ENCODE results near the gene GPC4. TPM values are rescaled to one million over a fixed set of nuclear protein-coding genes. Genes with fewer than 3 reads are reported as not detected.

The GPC4 gene
- total and polyA plus RNA-seq, 11 donors: 1.6 to 9.0 (median 5.7) TPM

- ATAC-seq: no peak
- Histone ChIP-seq H3K9me3 (no peaks in the 10 kb centered on the region), H3K27ac (no peak overlapping the region), H3K4me3 (no peak overlapping the region), H3K36me3 (no peaks in the 10 kb centered on the region), H3K4me1 (no peaks in the 10 kb centered on the region), H3K27me3 (peaks cover 0 to 17% (median 0%) of the 10 kb centered on the region in 9 donors)
- DNase-seq: no peak
- intact Hi-C loops (cut with DNase I): no loop called here
- 60 to 71% (median 62%) methylated on average over 4 of the region's 4 CpGs for WGBS, 4 donors
- no peak for TF ChIP-seq CTCF (IDR thresholded peaks at IDR 0.05)
- TF ChIP-seq POLR2A (IDR thresholded peaks at IDR 0.05): no peak
These were observed 33.3 kb upstream of the GPC4 start for GRCh38 chrX:133448512-133449076.

- H3K9me3 ChIP-seq: no peaks in the 10 kb centered on the region
- 9 to 29% (median 18%) methylated on average over 16 of the region's 16 CpGs for WGBS, 4 donors
- DNase-seq: no peak
- H3K36me3 ChIP-seq: no peaks in the 10 kb centered on the region
- ATAC-seq: peak in 1 of 4 donors; percentile 43
- H3K4me1 ChIP-seq: no peaks in the 10 kb centered on the region
- no peak overlapping the region for H3K27ac ChIP-seq
- peak overlapping the region in 10 of 12 donors; percentile 9 to 51 (median 35) for H3K4me3 ChIP-seq
- intact Hi-C loops (cut with DNase I): no loop called here
- peaks cover 0 to 26% (median 0%) of the 10 kb centered on the region in 9 donors for H3K27me3 ChIP-seq
- TF ChIP-seq POLR2A (IDR thresholded peaks at IDR 0.05) (no peak), CTCF (IDR thresholded peaks at IDR 0.05) (no peak)
These were observed 29.9 kb upstream of the GPC4 start for GRCh38 chrX:133444952-133445831.

GRCh38 chrX:133444196-133444595 is 28.9 kb upstream of the GPC4 start:
- TF ChIP-seq POLR2A (IDR thresholded peaks at IDR 0.05) (no peak), CTCF (IDR thresholded peaks at IDR 0.05) (no peak)
- no peak for ATAC-seq
- 68 to 80% (median 73%) methylated on average over 3 of the region's 3 CpGs for WGBS, 4 donors

GRCh38 chrX:133440797-133441163 is 25.5 kb upstream of the GPC4 start:
- ATAC-seq (no peak), DNase-seq (no peak)
- H3K36me3 ChIP-seq: no peaks in the 10 kb centered on the region
- H3K9me3 ChIP-seq: no peaks in the 10 kb centered on the region
- TF ChIP-seq CTCF (IDR thresholded peaks at IDR 0.05) (no peak), POLR2A (IDR thresholded peaks at IDR 0.05) (no peak)
- WGBS, 4 donors: 61 to 69% (median 68%) methylated on average over 7 of the region's 7 CpGs
- intact Hi-C loops (cut with DNase I): no loop called here
- no peak overlapping the region for H3K27ac ChIP-seq
- no peaks in the 10 kb centered on the region for H3K4me1 ChIP-seq
- H3K27me3 ChIP-seq: peaks cover 0 to 22% (median 0%) of the 10 kb centered on the region in 9 donors
- no peak overlapping the region for H3K4me3 ChIP-seq

More at GRCh38 chrX:133444196-133444595, 28.9 kb upstream of the GPC4 start:
- no peaks in the 10 kb centered on the region for H3K9me3 ChIP-seq
- no peaks in the 10 kb centered on the region for H3K36me3 ChIP-seq
- no peak overlapping the region for H3K4me3 ChIP-seq
- intact Hi-C loops (cut with DNase I): no loop called here
- no peak overlapping the region for H3K27ac ChIP-seq
- H3K4me1 ChIP-seq: no peaks in the 10 kb centered on the region
- peaks cover 0 to 34% (median 0%) of the 10 kb centered on the region in 9 donors for H3K27me3 ChIP-seq
- no peak for DNase-seq
